Lower leg skin (tissue), 4 donors: ENCODE results near the gene KCNH5. TPM values are rescaled to one million over a fixed set of nuclear protein-coding genes. Genes with fewer than 3 reads are reported as not detected.

Experiments used
- DNase-seq, 2 donors: peaks; one replicate each; pipeline ENCODE4 v3.0.0-alpha.2; 2019; ENCODE audit warnings: low spot score in 2 of 2
- H3K4me3 ChIP-seq: fragments of 200-600 bp; sonication (generic); 2 replicates; pipeline ENCODE4 v1.5.1; 2017; ENCODE audit warnings: mild to moderate bottlenecking, low read depth; ENCODE audit not compliant: poor library complexity, severe bottlenecking
- POLR2A ChIP-seq, 2 donors: fragments of 450-650 bp; IDR thresholded peaks; one replicate each; pipeline ENCODE4 v1.6.1; 2016 to 2017; ENCODE audit warnings: antibody characterized with exemption in 2 of 2, mild to moderate bottlenecking in 1 of 2, moderate library complexity in 1 of 2
- WGBS, 2 donors: methylation state at CpG; one replicate each; pipeline ENCODE4 v1.1.5; 2018; 5-methylcytosine and 5-hydroxymethylcytosine counted together
- intact Hi-C: fragments of 100-400 bp; cut with DNase I; formaldehyde crosslinking; loops from one replicate; pipeline ENCODE4 v1.15.0; 2023; ENCODE audit warnings: low total_unique reads
- total RNA-seq, 4 donors: library from RNA; depleted of rRNA; stranded (reverse); fragments of >200 nt; gene quantifications; one replicate each; pipeline ENCODE4 v1.1.0, GENCODE V29; 2016
- TF ChIP-seq, protein P1 (sequence below), 3 donors: fragments of 450-650 bp; IDR thresholded peaks; one replicate each; pipeline ENCODE4 v1.5.1; 2016; ENCODE audit warnings: antibody characterized with exemption in 3 of 3, mild to moderate bottlenecking in 3 of 3, moderate library complexity in 2 of 3

Gene KCNH5
- total RNA-seq, 4 donors from 2014 or later = 0.03 TPM; not detected in 3

DNA sequence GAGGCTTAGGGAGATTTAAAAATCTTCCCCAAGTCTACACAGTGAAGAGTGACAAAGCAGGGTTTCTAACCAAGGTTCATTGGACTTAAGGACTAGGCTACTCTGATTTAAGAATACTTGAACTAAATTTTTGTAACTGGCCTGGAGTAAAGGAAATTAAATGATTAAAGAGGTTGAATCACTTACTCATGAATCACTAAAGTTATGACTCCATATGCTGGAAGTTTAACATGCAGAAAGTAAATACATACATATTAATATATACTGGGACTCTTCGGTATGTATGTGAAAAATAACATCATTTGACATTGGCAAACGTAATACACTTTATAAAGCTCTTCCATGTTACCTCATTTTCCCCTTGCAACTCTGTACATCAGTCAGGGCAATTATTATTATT lies 322.9 kb downstream of the KCNH5 start:
- H3K4me3 ChIP-seq = no peak overlapping the region
- TF ChIP-seq, protein P1, sequence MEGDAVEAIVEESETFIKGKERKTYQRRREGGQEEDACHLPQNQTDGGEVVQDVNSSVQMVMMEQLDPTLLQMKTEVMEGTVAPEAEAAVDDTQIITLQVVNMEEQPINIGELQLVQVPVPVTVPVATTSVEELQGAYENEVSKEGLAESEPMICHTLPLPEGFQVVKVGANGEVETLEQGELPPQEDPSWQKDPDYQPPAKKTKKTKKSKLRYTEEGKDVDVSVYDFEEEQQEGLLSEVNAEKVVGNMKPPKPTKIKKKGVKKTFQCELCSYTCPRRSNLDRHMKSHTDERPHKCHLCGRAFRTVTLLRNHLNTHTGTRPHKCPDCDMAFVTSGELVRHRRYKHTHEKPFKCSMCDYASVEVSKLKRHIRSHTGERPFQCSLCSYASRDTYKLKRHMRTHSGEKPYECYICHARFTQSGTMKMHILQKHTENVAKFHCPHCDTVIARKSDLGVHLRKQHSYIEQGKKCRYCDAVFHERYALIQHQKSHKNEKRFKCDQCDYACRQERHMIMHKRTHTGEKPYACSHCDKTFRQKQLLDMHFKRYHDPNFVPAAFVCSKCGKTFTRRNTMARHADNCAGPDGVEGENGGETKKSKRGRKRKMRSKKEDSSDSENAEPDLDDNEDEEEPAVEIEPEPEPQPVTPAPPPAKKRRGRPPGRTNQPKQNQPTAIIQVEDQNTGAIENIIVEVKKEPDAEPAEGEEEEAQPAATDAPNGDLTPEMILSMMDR (IDR thresholded peaks at IDR 0.05) = no peak
- no peak for TF ChIP-seq POLR2A (IDR thresholded peaks at IDR 0.05)
- 76 to 78% methylated on average over 2 of the region's 2 CpGs for WGBS, 2 donors
- DNase-seq = no peak
- intact Hi-C loops = loop anchor here (2.0 kb wide), 1 partner anchor 74 kb away; no protein-coding TSS in a partner anchor

DNA sequence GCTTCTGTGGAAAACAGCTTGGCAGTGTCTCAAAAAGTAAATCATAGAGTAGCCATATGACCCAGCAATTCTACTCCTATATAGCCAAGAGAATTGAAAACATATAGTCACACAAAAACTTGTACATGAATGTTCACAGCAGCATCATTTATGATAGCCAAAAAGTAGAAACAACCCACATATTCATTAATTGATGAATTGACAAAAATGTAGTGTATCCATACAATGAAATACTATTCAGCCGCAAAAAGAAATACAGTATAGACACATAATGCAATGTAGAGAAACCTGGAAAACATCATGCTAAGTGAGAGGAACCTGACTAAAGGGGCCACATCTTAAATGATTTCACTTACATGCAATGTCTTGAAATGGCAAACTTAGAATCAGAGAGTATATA lies 326.6 kb downstream of the KCNH5 start:
- intact Hi-C loops = no loop called here
- DNase-seq = no peak
- H3K4me3 ChIP-seq = no peak overlapping the region
- TF ChIP-seq POLR2A (IDR thresholded peaks at IDR 0.05) = no peak
- TF ChIP-seq, protein P1 (IDR thresholded peaks at IDR 0.05) = no peak
- 96 to 97% methylated on average over 1 of the region's 1 CpG for WGBS, 2 donors

DNA sequence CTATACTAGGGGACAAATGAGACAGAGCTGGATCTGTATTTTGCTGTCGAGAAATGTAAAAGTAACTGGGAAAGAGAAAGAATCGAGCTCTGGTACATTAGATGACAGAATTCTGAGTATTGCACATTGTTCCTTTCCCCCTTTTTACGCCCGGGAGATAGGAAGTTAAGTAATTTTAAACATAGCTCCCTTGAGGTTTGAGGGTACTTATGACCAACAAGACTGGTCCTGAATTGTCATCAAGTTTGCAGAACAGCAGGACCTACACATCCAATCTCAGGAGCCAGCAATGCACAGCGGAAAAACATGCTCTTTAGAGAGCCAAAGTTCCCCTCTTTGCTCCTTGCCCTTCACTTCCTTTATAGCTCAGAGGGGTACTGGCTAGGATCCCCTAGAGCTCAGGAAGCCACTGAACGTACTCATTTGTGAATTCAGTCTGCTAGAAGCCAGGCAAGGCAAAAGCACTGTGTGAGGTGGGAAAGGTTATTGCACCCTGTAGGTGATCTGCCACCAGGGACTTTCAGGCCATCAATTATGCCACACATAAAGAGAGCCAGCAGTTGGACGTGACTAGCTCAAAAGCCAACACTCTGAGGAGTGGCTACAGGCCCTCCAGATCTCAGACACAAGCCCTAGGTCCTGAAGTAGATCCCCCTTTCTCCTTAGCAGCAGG lies 333.8 kb downstream of the KCNH5 start:
- 56 to 57% methylated on average over 7 of the region's 7 CpGs for WGBS, 2 donors
- TF ChIP-seq, protein P1 (IDR thresholded peaks at IDR 0.05) = no peak
- TF ChIP-seq POLR2A (IDR thresholded peaks at IDR 0.05) = no peak
- no peak for DNase-seq
- intact Hi-C loops = no loop called here
- H3K4me3 ChIP-seq = no peak overlapping the region

DNA sequence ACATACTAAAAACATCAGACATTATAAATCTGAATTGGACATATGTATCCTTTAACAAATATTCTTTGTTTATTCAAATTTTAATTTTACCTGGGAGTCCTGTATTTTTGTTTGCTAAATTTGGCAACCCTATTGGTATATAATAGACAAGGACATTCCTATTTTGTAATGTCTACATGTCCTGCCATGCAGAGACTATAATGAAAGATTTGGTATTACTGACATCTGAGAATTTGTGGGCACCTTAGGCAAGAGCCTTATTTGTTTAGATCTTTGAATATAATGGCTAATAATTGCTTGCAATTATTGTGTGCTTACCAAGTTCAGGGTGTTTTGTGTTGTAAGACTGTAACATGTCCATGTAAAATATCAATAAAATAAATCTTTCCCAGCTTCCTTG lies 334.4 kb downstream of the KCNH5 start:
- no peak for TF ChIP-seq POLR2A (IDR thresholded peaks at IDR 0.05)
- TF ChIP-seq, protein P1 (IDR thresholded peaks at IDR 0.05) = no peak
- intact Hi-C loops = no loop called here
- DNase-seq = no peak
- no peak overlapping the region for H3K4me3 ChIP-seq

DNA sequence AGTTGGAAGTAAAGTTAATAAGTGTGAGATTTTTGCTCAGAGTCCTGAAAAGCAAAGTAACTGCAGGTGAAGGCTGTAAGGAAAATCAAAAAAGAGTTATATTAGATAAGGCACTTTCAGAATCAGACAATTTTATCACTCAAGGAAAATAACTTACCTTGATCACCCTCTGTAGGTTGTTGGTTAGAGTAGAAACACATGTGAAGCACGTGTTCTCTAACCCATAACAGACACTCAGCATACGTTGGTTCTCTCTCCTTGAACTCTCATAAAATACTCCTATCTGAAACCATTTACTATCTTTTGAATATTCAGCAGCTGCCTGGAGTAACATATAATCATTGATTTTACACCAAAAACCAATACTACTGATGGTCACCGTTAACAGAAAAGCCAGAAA lies 335.5 kb downstream of the KCNH5 start:
- WGBS, 2 donors = 40% methylated on average over 3 of the region's 3 CpGs
- H3K4me3 ChIP-seq = no peak overlapping the region
- no peak for DNase-seq
- TF ChIP-seq POLR2A (IDR thresholded peaks at IDR 0.05) = no peak
- TF ChIP-seq, protein P1 (IDR thresholded peaks at IDR 0.05) = no peak
- intact Hi-C loops = no loop called here

DNA sequence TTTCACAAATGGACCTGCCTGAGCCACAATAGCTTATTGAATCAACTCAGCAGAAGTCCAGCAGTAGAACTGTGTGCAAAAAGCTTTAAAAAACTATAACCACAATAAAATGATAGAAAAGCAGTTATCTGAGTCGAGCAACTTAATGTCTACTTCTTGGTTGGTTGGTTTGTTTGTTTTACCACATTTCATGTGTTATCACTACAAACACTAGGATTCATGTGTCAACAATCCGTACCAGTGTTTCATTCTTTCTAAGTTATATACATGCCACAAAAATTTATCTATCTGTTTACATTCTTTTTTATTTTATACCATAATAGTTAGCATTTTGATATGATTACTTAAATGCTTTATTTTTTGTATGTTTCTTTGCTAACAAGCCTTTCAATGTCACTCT lies 339.0 kb downstream of the KCNH5 start:
- DNase-seq = no peak
- intact Hi-C loops = no loop called here
- no peak overlapping the region for H3K4me3 ChIP-seq
- 77 to 80% methylated on average over 2 of the region's 2 CpGs for WGBS, 2 donors
- TF ChIP-seq, protein P1 (IDR thresholded peaks at IDR 0.05) = no peak
